ENCODE data around the gene PROSER2.

Gene PROSER2

DNA sequence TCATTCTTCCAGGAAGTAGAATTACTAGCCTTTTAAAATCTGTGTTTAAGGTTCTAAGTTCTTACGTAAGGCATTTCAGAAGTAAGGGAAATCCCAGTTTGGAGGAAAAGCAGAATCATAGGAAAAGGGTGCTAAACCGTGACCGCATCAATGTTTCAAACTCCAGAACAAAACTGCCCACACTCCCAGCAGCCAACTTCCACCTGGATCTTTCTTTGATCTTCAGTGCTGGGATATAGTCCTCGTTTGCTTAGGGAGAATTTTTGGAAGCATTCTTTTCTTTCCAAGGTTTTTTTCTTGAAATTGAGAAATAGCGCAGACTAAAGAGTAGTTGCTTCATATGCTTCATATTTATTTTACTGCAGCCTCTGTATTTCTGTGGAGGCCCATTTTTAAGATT is 8.9 kb downstream of the PROSER2 start:
- TF ChIP-seq, protein P1, sequence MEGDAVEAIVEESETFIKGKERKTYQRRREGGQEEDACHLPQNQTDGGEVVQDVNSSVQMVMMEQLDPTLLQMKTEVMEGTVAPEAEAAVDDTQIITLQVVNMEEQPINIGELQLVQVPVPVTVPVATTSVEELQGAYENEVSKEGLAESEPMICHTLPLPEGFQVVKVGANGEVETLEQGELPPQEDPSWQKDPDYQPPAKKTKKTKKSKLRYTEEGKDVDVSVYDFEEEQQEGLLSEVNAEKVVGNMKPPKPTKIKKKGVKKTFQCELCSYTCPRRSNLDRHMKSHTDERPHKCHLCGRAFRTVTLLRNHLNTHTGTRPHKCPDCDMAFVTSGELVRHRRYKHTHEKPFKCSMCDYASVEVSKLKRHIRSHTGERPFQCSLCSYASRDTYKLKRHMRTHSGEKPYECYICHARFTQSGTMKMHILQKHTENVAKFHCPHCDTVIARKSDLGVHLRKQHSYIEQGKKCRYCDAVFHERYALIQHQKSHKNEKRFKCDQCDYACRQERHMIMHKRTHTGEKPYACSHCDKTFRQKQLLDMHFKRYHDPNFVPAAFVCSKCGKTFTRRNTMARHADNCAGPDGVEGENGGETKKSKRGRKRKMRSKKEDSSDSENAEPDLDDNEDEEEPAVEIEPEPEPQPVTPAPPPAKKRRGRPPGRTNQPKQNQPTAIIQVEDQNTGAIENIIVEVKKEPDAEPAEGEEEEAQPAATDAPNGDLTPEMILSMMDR (IDR thresholded peaks at IDR 0.05; ENCODE audit: low read depth, low read length, missing control alignments), result no peak
- DNase-seq (ENCODE audit: low read depth), result no peak
- no peak overlapping the region for H3K4me3 ChIP-seq (ENCODE audit: low read depth, low read length)

DNA sequence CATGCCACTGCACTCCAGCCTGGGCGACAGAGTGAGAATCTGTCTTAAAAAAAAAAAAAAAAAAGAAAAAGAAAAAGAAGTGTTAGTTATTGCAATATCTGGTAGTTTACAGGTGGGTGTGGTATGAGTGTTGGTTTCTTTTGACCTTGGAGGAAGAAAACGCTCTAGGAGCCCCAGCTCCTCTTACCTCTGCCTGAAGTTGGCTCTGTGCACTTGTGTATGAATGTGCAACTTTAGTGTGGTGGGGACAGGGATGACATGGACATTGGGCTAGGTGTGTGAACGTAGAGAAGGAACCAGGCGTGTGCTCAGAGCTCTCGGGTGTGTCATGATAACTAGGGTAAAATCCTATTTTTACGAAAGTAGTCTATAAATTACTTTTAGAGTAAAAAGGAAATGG is 11.9 kb downstream of the PROSER2 start:
- no peak for DNase-seq (ENCODE audit: low read depth)
- TF ChIP-seq, protein P1 (IDR thresholded peaks at IDR 0.05; ENCODE audit: low read depth, low read length, missing control alignments), result no peak
- H3K4me3 ChIP-seq (ENCODE audit: low read depth, low read length), result no peak overlapping the region

DNA sequence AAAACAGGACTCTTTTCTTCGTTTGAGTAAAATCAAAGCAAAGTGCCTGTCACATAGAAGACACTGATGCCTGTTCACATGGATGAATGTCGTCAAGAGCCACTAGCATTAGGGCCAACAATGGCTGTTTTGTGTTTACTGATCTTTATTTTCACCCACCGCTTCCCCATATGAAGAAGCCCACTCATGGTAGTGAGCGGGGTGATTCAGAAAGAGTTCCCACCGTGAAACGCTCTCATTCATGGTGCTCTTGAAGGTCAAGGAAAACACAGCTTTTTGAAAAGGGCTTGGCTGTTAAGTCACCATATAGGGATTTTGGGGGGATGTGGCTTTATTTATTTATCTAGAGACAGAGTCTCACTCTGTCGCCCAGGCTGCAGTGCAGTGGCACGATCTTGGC is 12.5 kb downstream of the PROSER2 start:
- H3K4me3 ChIP-seq (ENCODE audit: low read depth, low read length), result no peak overlapping the region
- DNase-seq (ENCODE audit: low read depth), result no peak
- TF ChIP-seq, protein P1 (IDR thresholded peaks at IDR 0.05; ENCODE audit: low read depth, low read length, missing control alignments), result no peak

DNA sequence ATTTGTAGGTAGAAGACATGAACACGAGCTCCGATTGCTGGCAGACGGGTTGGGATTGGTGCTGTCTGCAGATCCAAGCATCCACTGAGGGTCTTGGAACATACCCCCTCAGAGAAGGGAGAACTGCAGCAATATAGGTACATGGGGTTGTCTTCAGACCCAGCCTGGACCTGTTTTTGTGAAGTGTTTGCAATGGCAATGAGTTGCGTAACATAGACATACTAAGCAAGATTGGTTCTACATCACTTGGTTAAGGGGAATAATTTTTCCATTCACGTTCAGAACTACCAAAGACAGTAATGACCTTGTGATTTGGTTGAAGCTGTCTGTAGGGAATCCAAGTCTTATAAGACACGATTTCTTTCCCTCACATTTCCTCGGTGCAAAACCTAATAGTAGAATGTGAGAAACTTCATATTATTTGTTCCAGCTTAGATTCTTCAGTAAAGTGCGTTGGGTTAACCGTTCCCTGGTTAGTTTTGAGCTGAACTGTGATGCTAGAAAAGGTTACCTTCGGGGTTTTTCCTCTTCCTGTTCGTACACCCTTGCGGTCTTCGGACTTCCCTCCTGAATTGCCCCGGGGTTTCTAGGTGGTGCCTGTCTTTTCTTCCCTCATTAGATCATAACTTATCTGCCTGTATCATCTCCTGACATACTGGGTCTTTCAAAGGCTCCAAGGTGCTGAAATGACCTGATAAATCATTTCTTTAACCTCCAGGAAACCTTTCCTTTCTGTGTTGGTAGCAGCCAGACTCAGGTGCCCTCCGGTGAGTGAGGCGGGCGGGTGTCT is 14.4 kb downstream of the PROSER2 start:
- no peak for DNase-seq (ENCODE audit: low read depth)
- TF ChIP-seq, protein P1 (IDR thresholded peaks at IDR 0.05; ENCODE audit: low read depth, low read length, missing control alignments), result no peak
- H3K4me3 ChIP-seq (ENCODE audit: low read depth, low read length), result no peak overlapping the region

DNA sequence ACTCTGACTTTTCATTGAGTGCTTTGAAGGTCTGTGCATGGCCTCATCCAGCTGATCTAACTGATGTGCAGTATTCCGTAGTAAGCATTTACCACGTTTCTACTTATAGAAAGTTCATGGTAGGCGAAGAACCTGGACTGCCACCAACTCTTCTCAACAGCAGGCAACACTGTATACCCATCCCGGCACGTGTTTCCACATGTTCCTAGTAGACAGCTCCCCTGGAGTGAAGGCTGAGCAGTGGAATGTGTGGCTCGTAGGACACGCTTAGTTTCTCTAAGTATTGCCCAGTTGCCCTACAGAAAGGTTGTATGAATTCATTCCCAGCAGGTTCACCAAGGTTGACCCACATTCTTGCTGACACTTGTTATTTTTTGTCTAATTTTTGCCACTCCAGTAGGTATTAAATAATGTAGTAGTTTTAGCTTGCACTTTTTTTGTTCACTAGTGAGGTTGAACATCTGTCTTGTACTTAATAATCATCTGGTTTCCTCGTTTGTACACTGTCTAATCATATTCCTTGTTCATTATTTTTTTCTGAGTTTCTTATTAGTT is 15.2 kb downstream of the PROSER2 start:
- H3K4me3 ChIP-seq (ENCODE audit: low read depth, low read length), result no peak overlapping the region
- TF ChIP-seq, protein P1 (IDR thresholded peaks at IDR 0.05; ENCODE audit: low read depth, low read length, missing control alignments), result no peak
- DNase-seq (ENCODE audit: low read depth), result no peak

DNA sequence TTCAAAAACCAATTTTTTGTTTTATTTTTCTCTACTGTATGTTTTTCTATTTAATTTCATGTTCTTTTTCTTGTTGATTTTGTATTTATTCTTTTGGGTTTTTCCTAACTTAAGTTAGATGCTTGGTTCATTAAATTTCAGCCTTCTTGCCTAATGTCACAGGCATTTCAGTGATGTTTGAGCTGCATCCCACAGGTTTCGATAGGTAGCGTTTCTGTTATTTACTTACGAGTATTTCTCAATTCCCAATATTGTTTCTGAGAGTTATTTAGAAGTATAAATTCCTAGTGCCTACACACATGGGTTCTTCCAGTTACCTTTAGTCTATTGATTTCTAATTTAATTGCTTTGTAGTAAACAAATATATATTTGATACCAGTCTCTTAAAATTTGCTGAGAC is 18.2 kb downstream of the PROSER2 start:
- H3K4me3 ChIP-seq (ENCODE audit: low read depth, low read length), result no peak overlapping the region
- TF ChIP-seq, protein P1 (IDR thresholded peaks at IDR 0.05; ENCODE audit: low read depth, low read length, missing control alignments), result no peak
- DNase-seq (ENCODE audit: low read depth), result no peak

DNA sequence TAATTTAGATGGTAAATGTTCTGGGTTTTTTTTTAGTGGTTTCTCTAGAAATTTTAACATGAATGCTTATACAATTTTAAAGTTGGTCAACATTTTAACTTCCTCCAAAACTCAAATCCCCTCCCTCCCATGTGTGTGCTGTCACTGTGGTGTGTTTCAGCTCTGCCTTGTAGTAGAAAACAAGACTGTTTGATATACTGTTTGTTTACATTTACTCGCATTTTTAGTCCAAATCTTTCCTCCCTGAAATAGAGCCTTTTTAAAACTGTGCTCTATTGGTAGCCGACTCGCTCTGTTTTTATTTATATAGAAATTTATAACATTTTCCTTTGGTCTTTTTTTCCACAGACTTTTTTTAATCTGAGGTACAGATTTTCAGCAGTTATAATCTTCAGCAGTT is 19.3 kb downstream of the PROSER2 start:
- H3K4me3 ChIP-seq (ENCODE audit: low read depth, low read length), result no peak overlapping the region
- TF ChIP-seq, protein P1 (IDR thresholded peaks at IDR 0.05; ENCODE audit: low read depth, low read length, missing control alignments), result no peak
- DNase-seq (ENCODE audit: low read depth), result no peak
